Kidney (tissue), 14 donors: ENCODE results near the gene SSH3. TPM values are rescaled to one million over a fixed set of nuclear protein-coding genes. Genes with fewer than 3 reads are reported as not detected.
A peak's percentile ranks its signal among the peaks of the same experiment; 100 is the strongest.

ENCODE experiments used
- DNase-seq, 5 donors: peaks; one replicate each; pipeline ENCODE4 v3.0.0-alpha.2; 2013 to 2020
- FAIRE-seq: peaks from 2 replicates; lab custom pipeline; 2012; peaks lifted over from hg19 to GRCh38; lab: Jason Lieb, UNC
- H3K27ac ChIP-seq, 2 donors: one replicate each; pipeline ENCODE4 v1.7.0; 2013; ENCODE audit warnings: low read depth in 2 of 2, low read length in 2 of 2, inconsistent platforms in 1 of 2
- H3K27me3 ChIP-seq: one replicate; pipeline ENCODE4 v1.7.1; 2013; ENCODE audit warnings: low read length, inconsistent platforms; ENCODE audit not compliant: control insufficient read depth, insufficient read depth
- H3K36me3 ChIP-seq, 3 donors: one replicate each; pipeline versions ENCODE4 v1.7.0 to v1.7.1; 2013; ENCODE audit warnings: low read length in 3 of 3, control low read depth in 1 of 3, inconsistent platforms in 1 of 3; ENCODE audit not compliant: insufficient read depth in 3 of 3, control insufficient read depth in 2 of 3
- H3K4me1 ChIP-seq, 3 donors: one replicate each; pipeline versions ENCODE4 v1.7.0 to v1.7.1; 2013; ENCODE audit warnings: low read length in 3 of 3, inconsistent platforms in 1 of 3, low read depth in 1 of 3; ENCODE audit not compliant: control insufficient read depth in 2 of 3, insufficient read depth in 2 of 3
- H3K4me3 ChIP-seq, 3 donors: one replicate each; pipeline versions ENCODE4 v1.7.0 to v1.8.1; 2013; ENCODE audit warnings: low read length in 3 of 3, control low read depth in 1 of 3, inconsistent platforms in 1 of 3
- H3K9ac ChIP-seq, 3 donors: one replicate each; pipeline versions ENCODE4 v1.7.0 to v1.7.1; 2013; ENCODE audit warnings: low read length in 3 of 3, control low read depth in 1 of 3, inconsistent platforms in 1 of 3
- H3K9me3 ChIP-seq, 3 donors: one replicate each; pipeline versions ENCODE4 v1.7.0 to v1.7.1; 2013; ENCODE audit warnings: low read length in 3 of 3, control low read depth in 1 of 3, inconsistent platforms in 1 of 3; ENCODE audit not compliant: control insufficient read depth in 2 of 3, insufficient read depth in 1 of 3
- CTCF ChIP-seq: IDR thresholded peaks from 3 replicates; pipeline ENCODE4 v1.5.1; 2012; ENCODE audit warnings: mild to moderate bottlenecking, moderate library complexity, borderline replicate concordance; ENCODE audit not compliant: insufficient read depth; ENCODE audit errors: extremely low read depth
- intact Hi-C: fragments of 100-400 bp; cut with DNase I; formaldehyde crosslinking; loops from one replicate; pipeline ENCODE4 v1.11.1; 2022
- polyA plus RNA-seq: library from polyadenylated mRNA; stranded (reverse); fragments of 350-450 nt; fragmentation: Illumina TruSeq; extraction: RNeasy Lipid Tissue Mini Kit (QIAGEN cat#74804); gene quantifications from one replicate; pipeline ENCODE4 v1.2.3, GENCODE V29; 2014; ENCODE audit warnings: low read depth, low replicate concordance; ENCODE audit not compliant: insufficient read depth
- total RNA-seq: library from RNA; stranded (reverse); fragmentation: NEBNext Ultra II Directional; extraction: Animal tissue kit (Norgen Biotek cat#: 25700); gene quantifications from one replicate; pipeline ENCODE4 v1.2.1, GENCODE V29; 2021
- donor health status: control.
- donor health status: control.
- donor health status: control.
- donor health status: control.
- donor health status: control.
- donor health status: DM: yes; HTN: yes; CAD: no.
- donor health status: Normal renal cell carcinoma (clear cell type).

The SSH3 gene
- total and polyA plus RNA-seq, 2 donors from 2014 or later, result 25.0 to 68.9 TPM

DNA sequence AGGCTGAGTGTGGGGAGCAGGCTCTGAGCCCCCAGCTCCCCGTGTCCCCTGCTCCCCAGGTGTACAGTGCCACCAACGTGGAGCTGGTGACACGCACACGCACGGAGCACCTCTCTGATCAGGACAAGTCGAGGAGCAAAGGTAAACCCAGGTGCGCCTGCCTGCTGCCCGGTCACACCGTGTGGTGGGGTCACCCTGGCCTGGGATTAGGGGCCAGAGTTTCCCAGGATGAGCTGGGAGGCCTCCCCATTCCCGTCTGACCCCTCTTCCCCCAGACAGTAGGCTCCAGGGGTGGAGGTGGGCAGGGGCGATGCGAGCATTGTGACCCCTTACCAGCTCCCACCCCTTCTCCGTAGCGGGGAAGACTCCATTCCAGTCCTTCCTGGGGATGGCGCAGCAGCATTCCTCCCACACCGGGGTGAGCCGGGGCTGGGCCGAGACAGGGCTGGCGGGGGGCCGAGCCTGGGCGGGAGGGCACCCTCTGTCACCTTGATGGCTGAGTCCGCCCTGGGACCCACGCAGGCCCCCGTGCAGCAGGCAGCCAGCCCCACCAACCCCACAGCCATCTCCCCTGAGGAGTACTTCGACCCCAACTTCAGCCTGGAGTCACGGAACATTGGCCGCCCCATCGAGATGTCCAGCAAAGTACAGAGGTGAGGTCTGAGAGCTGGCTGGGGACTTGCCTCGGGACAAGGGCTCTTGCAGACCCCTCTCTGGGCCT, 3.7 kb upstream of the SSH3 start:
- no peaks in the 10 kb centered on the region for H3K27me3 ChIP-seq
- FAIRE-seq, result no peak
- no peak for TF ChIP-seq CTCF
- no peak overlapping the region for H3K9ac ChIP-seq
- no peak overlapping the region for H3K27ac ChIP-seq
- H3K36me3 ChIP-seq, result peaks cover 0 to 4% (median 2%) of the 10 kb centered on the region in 3 donors
- no peak overlapping the region for H3K4me3 ChIP-seq
- peaks cover 0 to 18% (median 5%) of the 10 kb centered on the region in 3 donors for H3K4me1 ChIP-seq
- H3K9me3 ChIP-seq, result no peaks in the 10 kb centered on the region
- DNase-seq, result peak in 2 of 5 donors; percentile 37 to 59
- intact Hi-C loops, result no loop called here

GRCh38 chr11:67300256-67300755, 3.0 kb upstream of the SSH3 start:
- TF ChIP-seq CTCF, result no peak
- DNase-seq (peak in 2 of 5 donors; percentile 43 to 53), FAIRE-seq (no peak)
- Histone ChIP-seq H3K27ac (no peak overlapping the region), H3K9ac (no peak overlapping the region), H3K9me3 (no peaks in the 10 kb centered on the region), H3K27me3 (no peaks in the 10 kb centered on the region), H3K4me1 (peaks cover 0 to 21% (median 5%) of the 10 kb centered on the region in 3 donors), H3K36me3 (peaks cover 0 to 4% (median 2%) of the 10 kb centered on the region in 3 donors), H3K4me3 (no peak overlapping the region)
- intact Hi-C loops, result no loop called here

GRCh38 chr11:67300756-67301312, 2.5 kb upstream of the SSH3 start:
- H3K27ac ChIP-seq, result no peak overlapping the region
- FAIRE-seq (no peak), DNase-seq (peak in 1 of 5 donors; percentile 74)
- no peak overlapping the region for H3K9ac ChIP-seq
- no peak for TF ChIP-seq CTCF
- H3K4me3 ChIP-seq, result no peak overlapping the region
- no peaks in the 10 kb centered on the region for H3K27me3 ChIP-seq
- intact Hi-C loops, result no loop called here
- peaks cover 0 to 21% (median 5%) of the 10 kb centered on the region in 3 donors for H3K4me1 ChIP-seq
- H3K9me3 ChIP-seq, result no peaks in the 10 kb centered on the region
- peaks cover 0 to 4% (median 2%) of the 10 kb centered on the region in 3 donors for H3K36me3 ChIP-seq
